ENCODE results near the gene CPB2.

The CPB2 gene, protein sequence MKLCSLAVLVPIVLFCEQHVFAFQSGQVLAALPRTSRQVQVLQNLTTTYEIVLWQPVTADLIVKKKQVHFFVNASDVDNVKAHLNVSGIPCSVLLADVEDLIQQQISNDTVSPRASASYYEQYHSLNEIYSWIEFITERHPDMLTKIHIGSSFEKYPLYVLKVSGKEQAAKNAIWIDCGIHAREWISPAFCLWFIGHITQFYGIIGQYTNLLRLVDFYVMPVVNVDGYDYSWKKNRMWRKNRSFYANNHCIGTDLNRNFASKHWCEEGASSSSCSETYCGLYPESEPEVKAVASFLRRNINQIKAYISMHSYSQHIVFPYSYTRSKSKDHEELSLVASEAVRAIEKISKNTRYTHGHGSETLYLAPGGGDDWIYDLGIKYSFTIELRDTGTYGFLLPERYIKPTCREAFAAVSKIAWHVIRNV

GRCh38 chr13:46104868-46105267 lies at the start of gene CPB2:
TSS of gene CPB2 (minus strand) at chr13:46105033. CDS start at chr13:46105009, 24 bp downstream.
- no peak for DNase-seq

DNA sequence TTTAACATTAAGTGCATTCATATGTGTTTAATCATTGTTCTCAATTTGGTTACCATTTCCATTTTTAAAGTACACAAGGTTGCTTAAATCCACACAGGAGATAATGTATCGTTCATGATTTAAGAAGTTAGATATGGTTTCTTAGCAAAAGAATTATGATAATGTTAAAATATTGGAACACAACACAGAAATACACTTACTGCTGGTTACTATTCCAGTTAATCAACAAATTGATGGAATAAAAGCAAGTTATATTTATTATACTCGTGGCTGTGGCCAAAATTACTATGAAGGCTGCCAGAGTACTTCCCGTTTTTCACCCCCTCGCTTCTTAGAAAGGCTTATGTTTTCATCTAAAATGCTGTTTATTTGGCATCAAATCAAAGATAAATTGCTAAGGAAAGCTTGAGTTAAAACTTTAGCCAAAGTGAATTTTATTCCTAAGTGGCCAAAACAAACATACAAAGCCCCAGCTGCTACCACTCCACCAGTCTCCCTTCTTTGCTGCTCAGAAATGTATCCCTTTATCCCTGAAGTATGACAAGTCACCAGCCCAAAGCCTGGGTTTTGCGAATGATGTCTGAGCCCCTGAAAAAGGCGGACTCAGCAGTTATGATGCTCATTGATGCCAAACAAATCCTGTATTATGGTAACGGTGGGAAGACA lies 49.4 kb upstream of the CPB2 start:
- DNase-seq = no peak

- DNase-seq = no peak
Measured at GRCh38 chr13:46152627-46153328, 47.9 kb upstream of the CPB2 start.

- no peak for DNase-seq
Measured at GRCh38 chr13:46150134-46150693, 45.4 kb upstream of the CPB2 start.

DNA sequence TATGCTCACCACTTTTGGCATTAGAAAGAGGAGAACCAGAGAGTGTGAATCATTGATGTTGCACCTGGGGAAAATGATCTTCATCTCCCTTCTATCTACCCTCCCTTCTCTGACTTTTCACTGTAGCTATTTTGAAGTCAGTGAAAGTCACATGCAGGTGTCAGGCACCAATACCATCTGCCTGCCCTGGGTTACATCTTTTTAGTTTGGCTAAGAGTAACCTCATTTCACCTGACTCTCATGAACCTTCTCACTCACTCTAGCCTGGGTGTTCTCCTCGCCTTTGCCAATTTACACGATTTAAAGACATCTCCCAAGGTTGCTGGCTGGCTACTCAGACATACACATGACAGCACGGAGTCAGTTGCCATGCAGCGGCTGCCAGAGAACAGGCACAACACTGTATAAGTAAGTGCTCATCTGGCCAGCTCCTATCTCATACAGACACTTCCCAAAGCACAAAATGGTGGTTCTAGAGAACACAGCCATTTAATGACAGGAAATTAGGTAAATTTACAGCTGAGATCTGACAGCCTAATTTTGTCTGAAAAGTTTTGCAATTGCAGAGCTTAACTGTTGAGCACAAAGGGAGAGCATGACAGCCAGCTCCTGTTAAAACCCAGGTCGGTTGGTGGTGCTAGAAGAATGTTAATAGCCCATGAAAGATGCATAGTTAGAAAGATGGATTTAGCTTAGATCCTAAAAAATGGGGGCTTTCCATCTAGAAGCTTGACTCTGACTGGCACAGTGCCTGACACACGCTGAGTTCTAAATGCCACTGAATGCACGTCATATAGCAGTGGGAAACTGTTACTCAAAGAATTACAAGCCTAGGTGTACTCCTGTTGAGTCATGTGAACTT lies 44.7 kb upstream of the CPB2 start:
- DNase-seq = peak; percentile 3

DNA sequence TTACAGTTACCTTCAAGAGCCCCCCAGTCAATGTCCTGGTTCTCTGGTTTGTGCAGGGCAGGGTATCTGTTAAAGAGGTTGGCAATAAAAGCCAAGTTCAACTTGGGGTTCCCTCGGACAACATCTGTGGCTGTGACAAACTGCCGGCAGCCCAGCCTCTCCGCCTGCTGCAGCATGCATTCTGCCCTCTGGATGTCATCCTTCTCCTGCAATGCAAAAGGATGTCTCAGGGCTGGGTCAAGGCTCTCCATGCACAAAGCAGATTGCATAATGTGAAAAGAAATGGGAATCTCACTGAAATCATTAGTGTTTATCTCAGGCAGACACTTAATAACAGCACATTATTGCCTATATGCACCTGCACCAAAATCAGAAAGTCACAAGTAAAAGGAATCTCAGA lies 42.1 kb upstream of the CPB2 start:
- DNase-seq = peak; percentile 72

- no peak for DNase-seq
Measured at GRCh38 chr13:46145950-46146349, 41.1 kb upstream of the CPB2 start.

DNA sequence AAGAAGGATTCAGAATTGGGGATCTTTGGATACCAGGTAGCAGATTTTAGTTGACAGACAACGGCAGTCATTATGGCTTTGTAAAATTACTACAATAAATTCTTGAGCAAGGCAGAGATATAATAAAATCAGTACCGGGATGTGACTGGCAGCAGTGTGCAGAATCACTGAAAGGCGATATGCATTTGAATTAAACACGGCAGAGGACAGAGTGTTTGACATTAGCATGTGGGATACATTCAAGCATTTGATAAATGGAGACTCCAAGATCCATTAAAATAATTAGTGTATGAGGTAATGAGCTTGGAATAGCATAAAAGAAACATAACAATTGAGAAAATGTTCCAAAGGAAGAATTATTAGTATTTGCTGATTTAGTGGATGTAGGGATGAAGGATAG lies 40.3 kb upstream of the CPB2 start:
- DNase-seq = no peak

- DNase-seq = peak; percentile 87
Measured at GRCh38 chr13:46143184-46143701, 38.4 kb upstream of the CPB2 start.

GRCh38 chr13:46142776-46143175 lies 37.9 kb upstream of the CPB2 start:
- DNase-seq = peak; percentile 72

DNA sequence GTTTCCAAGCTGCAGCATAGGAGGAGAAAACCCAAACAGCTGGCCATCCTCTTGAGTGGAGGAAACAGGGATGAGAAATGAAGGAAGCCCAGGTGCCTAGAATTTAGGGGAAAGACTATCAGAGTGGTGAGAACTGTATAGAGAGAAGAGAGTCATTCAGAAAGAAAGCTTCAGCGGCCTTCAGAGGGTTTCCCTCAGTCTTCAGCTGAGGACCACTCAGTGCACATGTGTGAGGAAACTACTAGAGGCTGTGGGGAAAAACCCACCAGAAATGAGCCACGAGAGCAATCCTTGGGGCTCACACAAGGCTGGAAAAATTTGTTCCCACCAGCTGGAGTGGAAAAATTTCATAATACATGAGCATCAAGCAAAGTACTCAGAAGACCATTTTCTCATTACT lies 35.2 kb upstream of the CPB2 start:
- no peak for DNase-seq

- DNase-seq = peak; percentile 18
Measured at GRCh38 chr13:46137627-46138317, 32.9 kb upstream of the CPB2 start.

DNA sequence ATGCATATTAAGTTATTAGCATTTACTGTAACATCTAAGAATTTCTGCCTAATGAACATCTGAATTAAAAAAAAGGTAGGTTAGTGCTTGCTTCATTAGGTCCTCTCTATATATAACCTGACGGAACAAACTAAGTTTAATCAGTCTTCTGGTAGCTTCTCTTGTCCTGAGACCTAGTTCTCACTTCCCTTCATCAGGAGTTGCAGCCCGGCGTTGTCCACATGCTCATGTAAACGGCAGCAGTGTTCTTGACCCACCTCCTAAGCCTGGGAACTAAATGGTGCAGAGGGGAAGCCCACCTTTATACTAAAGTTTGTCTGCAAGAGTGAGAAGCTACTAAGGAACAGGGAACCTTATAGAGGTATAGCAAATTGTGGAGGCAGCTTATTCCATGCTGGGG lies 31.9 kb upstream of the CPB2 start:
- no peak for DNase-seq

DNA sequence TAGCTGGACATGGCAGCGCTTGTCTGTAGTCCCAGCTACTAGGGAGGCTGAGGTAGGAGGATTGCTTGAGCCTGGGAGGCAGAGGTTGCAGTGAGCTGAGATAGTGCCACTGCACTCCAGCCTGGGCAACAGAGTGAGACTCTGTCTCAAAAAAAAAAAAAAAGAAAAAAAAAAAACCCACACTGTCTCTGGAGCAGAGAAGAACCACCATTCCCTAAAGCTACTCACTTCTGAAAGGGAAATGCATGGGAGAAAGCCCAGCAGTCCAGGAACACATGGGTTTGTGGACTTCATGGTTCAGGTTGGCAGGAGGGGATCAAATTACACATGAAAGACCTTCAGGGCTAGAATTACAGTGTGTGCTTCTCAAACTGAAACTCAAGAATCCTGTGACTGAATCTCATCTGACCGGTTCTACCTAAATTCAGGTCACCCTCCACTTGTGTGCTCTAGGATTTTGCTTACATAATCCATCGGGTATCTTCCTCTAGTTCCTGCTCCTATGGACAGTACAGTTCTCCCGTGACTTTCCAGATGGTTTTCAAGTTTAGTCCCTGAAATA lies 30.2 kb upstream of the CPB2 start:
- DNase-seq = peak; percentile 98

DNA sequence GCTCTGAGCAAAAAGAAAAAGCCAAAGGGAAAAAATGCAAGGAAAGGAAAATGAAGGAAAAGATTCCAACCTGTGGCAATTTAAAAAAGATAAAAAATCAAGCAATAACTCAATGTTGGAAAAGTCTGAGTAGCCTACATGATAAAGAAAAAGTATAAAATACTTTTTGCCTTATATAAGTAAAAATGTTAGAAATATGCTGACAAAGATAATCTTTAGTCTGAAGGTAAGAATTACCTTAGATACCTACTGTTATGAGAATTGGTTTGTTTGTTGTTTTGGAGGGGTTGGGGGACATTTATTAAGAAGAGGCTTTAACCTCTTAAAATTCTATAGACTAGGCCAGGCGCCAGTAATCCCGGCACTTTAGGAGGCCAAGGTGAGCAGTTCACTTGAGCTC lies 29.7 kb upstream of the CPB2 start:
- peak; percentile 68 for DNase-seq

DNA sequence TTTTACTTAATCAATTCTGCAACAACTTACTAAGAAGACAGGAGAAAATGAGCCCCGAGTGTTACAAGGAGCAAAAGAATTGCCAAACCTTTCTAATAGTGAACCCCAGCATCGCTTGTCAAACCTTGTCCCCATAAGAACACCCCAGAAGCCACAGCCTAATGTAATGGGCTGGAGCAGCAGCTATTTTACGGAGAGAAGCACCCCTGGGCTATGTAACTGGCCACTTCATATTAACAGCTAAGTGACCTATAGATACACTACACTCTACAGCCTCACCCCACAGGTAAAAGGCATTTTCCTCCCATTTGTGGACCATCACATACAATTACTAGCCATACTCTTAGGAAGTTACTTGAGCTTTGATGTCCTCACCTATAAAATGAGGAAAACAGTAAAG lies 27.3 kb upstream of the CPB2 start:
- DNase-seq = no peak

GRCh38 chr13:46131705-46132104 lies 26.9 kb upstream of the CPB2 start:
- peak; percentile 7 for DNase-seq

- no peak for DNase-seq
Measured at GRCh38 chr13:46129955-46130618, 25.3 kb upstream of the CPB2 start.

DNA sequence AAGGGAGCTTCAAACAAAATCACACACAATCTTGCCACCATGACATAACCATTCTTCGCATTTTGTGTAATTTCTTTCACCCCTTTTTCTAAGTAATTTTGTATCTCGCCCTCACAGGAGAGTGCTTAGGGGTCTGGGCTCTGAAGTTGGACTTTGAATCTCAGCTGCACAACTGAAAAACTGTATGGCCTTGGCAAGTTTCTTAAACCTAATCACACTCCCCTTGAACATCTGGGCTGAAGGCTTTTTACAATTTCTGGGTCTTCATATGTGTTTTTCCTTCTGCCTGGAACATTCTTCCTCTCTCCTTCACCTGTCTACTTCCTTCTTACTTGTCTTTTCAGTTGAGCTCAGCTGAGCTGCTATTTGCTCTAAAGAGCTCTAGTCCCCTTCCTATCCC lies 24.3 kb upstream of the CPB2 start:
- DNase-seq = no peak

- DNase-seq = no peak
Measured at GRCh38 chr13:46127358-46128023, 22.7 kb upstream of the CPB2 start.
